Activated T-cell treated with anti-CD3 and anti-CD28 coated beads for 24 hours (primary cell): ENCODE data around the gene TPSD1.
"Not testable (repeated sequence)": the region's sequence is repeated elsewhere in the genome, so short reads cannot be mapped to it uniquely, and the experiment has no call there.

ENCODE experiments used
- DNase-seq: peaks from one replicate; pipeline ENCODE4 v3.0.0-alpha.2; 2020; ENCODE audit warnings: low read depth

TPSD1 gene

DNA sequence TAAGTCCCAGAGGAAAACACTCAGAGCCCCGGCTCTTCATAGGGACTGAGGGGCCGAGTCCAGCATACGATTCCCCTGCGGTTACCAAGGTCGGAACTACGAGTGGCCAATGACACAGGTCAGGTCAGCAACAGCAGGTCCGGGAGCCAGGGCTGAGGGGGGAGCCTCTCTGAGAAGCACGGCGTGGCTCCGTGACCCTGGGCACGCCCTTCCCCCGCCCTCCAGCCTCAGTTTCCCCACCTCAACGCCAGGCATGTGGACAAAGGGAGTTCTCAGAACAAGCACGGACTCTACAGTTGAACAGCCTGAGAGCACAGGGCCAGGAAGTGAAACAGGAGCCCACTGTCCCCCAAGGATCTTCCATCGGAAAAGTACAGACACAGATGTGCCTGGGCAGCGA is 25.6 kb downstream of the TPSD1 start:
- DNase-seq = no peak

- no peak for DNase-seq
Measured at GRCh38 chr16:1282324-1282973, 26.6 kb downstream of the TPSD1 start.

DNA sequence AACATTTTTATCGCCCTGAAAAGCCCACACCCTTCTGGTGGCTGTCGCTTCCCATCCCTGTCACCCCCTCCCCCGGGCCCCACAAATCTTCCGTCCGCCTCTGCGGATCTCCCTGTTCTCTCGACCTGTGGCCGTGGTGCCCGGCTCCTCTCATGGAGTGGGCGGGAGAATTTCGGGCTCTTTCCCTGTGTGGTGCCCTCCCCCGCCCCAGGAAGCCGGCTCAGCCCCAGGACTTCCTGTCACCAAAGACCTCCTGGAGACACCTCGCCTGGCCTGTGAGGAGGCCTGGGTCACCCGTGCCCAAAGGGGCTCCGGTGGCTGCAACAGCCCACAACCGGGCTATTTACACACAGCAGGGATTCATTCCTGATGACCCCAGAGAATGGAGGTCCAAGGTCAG is 27.4 kb downstream of the TPSD1 start:
- no peak for DNase-seq

GRCh38 chr16:1283996-1284616 is 28.2 kb downstream of the TPSD1 start:
- no peak for DNase-seq

GRCh38 chr16:1285669-1286512 is 30.0 kb downstream of the TPSD1 start:
- DNase-seq = no peak

- DNase-seq = no peak
Measured at GRCh38 chr16:1286513-1287094, 30.7 kb downstream of the TPSD1 start.

DNA sequence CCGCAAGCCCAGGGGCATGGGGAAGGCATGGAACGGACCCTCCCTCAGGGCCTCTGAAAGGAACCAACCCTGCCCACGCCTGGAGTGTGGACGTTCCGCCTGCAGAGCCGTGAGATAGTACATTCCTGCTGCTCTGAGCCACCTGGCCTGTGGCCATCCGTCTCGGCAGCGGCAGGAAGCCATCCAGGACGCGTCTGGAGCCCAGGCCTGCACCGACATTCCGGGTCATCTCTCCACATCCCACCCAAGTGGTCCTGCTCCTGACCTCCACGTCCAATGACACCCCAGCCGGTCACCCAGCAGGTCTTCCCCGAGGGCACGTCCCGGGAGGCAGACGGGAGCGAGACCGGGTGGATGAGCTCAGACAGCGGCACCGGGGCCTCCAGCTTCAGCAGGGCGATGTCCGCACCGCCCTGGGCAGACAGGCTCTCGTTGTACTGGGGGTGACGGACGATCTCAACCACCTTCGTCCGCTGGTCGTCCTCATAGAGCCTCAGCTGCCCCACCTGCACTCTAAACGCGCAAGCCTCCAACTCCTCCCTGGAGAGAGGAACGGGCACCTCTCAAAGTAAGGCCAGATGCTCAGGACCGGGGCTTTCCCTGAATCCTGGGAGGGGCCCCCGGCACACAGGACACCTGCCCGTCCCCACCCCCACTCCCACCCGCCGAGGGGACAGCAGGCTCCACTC is 32.3 kb downstream of the TPSD1 start:
- DNase-seq = no peak

GRCh38 chr16:1288813-1289476 is 33.1 kb downstream of the TPSD1 start:
- DNase-seq = no peak

GRCh38 chr16:1289477-1289866 is 33.6 kb downstream of the TPSD1 start:
- DNase-seq = no peak

GRCh38 chr16:1290063-1290501 is 34.2 kb downstream of the TPSD1 start:
- no peak for DNase-seq

- DNase-seq = no peak
Measured at GRCh38 chr16:1290860-1291575, 35.1 kb downstream of the TPSD1 start.

DNA sequence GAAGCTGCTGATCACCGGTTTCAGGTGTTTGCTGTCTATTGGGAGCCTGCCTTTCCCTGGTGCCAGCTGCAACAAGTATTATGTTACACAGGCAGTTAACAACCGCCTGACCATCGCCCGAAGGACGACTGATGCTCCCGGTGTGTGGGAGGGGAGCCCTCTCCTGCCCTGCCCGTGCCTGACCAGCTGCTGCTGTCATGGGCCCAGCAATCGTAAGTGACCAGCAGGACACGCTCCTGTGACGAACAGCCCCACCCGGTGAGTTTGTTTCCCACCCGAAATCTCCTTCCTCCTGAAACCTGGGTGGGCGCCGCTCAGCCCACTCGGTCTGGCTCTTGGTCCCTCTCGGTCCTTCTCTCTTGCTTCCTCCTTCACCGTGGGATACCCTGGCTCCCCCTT is 35.7 kb downstream of the TPSD1 start:
- DNase-seq = no peak

GRCh38 chr16:1292208-1292607 is 36.3 kb downstream of the TPSD1 start:
- DNase-seq = not testable (repeated sequence)

DNA sequence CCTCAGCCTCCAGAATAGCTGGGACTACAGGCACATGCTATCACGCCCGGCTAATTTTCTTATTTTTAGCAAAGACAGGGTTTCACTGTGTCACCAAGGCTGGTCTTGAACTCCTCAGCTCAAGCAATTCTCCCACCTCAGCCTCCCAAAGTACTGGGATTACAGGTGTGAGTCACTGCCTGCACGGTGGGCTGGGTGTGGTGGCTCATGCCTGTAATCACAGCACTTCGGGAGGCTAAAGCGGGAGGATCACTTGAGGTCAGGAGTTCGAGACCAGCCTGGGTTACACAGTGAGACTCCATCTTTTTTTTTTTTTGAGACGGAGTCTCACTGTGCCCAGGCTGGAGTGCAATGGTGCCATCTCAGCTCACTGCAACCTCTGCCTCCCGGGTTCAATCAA is 36.9 kb downstream of the TPSD1 start:
- DNase-seq = not testable (repeated sequence)

GRCh38 chr16:1293921-1294656 is 38.2 kb downstream of the TPSD1 start:
- no peak for DNase-seq

- no peak for DNase-seq
Measured at GRCh38 chr16:1295465-1295864, 39.6 kb downstream of the TPSD1 start.

- not testable (repeated sequence) for DNase-seq
Measured at GRCh38 chr16:1296688-1297017, 40.8 kb downstream of the TPSD1 start.

GRCh38 chr16:1297018-1297696 is 41.3 kb downstream of the TPSD1 start:
- DNase-seq = no peak

GRCh38 chr16:1298406-1298805 is 42.5 kb downstream of the TPSD1 start:
- DNase-seq = no peak
